ENCODE data around the gene LRRN2. TPM values are rescaled to one million over a fixed set of nuclear protein-coding genes. Genes with fewer than 3 reads are reported as not detected.

Gene LRRN2
- total and polyA plus RNA-seq, 9 of the 15 experiments (the other 6 are each of a cell fraction or from before 2014, with no cell fraction given): 0.05 TPM; not detected in 8

DNA sequence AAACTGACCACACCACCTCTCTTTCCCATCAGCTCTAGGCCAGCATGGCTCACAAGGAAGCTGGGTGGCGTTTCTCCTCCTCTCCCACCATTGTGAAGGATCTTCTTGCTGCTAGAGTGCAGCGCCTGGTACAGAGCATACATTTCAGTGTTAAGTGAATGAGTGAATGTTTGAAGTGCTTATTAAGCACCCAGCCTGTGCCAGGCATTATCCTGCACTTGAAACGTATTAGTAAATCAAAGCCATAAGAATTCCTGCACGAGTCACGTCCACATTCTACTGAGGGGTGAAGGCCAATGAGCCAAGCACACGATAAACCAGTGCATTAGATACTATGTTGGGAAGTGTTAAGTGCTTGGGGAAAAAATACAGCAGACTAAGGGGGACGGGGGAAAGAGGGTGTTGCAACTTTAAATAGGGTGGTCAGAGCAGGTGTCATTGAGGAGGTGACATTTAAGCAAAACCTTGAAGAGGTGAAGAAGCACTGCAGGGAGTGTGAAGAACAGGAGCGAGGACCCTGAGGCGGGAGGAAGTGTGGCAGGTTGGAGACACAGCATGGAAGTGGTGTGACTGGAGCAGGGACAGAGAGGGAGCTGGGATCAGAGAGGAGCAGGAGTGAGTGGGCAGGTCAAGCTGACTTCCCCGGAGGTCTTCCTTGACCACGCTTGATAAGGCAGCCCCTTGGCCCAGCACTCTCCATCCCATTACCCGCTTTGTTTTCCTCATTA is 48.5 kb upstream of the LRRN2 start:
- H3K9ac ChIP-seq (ENCODE audit: insufficient read depth in 1 of 2, low read depth in 2 of 2, low read length in 2 of 2): no peak overlapping the region
- H3K4me3 ChIP-seq: no peak overlapping the region
- no peaks in the 10 kb centered on the region for H3K36me3 ChIP-seq (ENCODE audit: control insufficient read depth, insufficient read depth, low read length)
- H2AFZ ChIP-seq (ENCODE audit: low read depth, low read length): peak overlapping the region; percentile 15; the same call in 1 of the 2 replicates
- FAIRE-seq (no peak), ATAC-seq (no peak; the same call in 2 of the 3 replicates), DNase-seq (ENCODE audit: extremely low read depth in 1 of 4, low spot score in 3 of 4) (no peak)
- no peaks in the 10 kb centered on the region for H4K20me1 ChIP-seq (replicated peaks; ENCODE audit: control insufficient read depth, insufficient read depth, low read length)
- 10% methylated on average over 12 of the region's 12 CpGs for WGBS (ENCODE audit: insufficient coverage, low coverage, missing lambda C conversion rate)
- POLR2A ChIA-PET: no interaction called here
- no peaks in the 10 kb centered on the region for H3K79me2 ChIP-seq (ENCODE audit: control insufficient read depth, insufficient read depth, low read length)
- H3K9me3 ChIP-seq (replicated peaks; ENCODE audit: control insufficient read depth, insufficient read depth, low read depth, low read length): peaks cover 5% of the 10 kb centered on the region; the same call in 1 of the 2 replicates
- no TSS peak for BruUV-seq (replicated peaks)
- CTCF ChIA-PET (ENCODE audit: low intra/inter-chr PET ratio): no interaction called here
- intact Hi-C loops (cut with micrococcal nuclease) (no loop called here), in situ Hi-C loops (cut with MboI) (no loop called here)
- peaks cover 18 to 57% of the 10 kb centered on the region in 2 experiments for H3K27me3 ChIP-seq (ENCODE audit: control insufficient read depth in 2 of 2, insufficient read depth in 2 of 2, low read length in 2 of 2)
- H3K9me1 ChIP-seq (ENCODE audit: control insufficient read depth, insufficient read depth, low read length): no peaks in the 10 kb centered on the region
- H3K27ac ChIP-seq (ENCODE audit: extremely low read depth, low read depth, low read length): no peak overlapping the region
- no peaks in the 10 kb centered on the region; a peak in 2 of 5 replicates for H3K4me1 ChIP-seq (replicated peaks in 1 of 2; ENCODE audit: control insufficient read depth in 2 of 2, insufficient read depth in 2 of 2, low read length in 2 of 2)
- no peak overlapping the region for H3K4me2 ChIP-seq (ENCODE audit: insufficient read depth, low read length)
- TF ChIP-seq SOX6 (IDR thresholded peaks at IDR 0.05) (no peak), TARDBP (IDR thresholded peaks at IDR 0.05) (no peak), ZNF384 (IDR thresholded peaks at IDR 0.05; ENCODE audit: low read depth, low read length) (no peak), XRCC4 (IDR thresholded peaks at IDR 0.05; ENCODE audit: extremely low read depth, insufficient read depth, insufficient read length) (no peak), HBP1 (CRISPR knock-in tag; IDR thresholded peaks at IDR 0.05) (no peak), MTF1 (CRISPR knock-in tag; IDR thresholded peaks at IDR 0.05; ENCODE audit: borderline replicate concordance) (no peak)
- TF ChIP-seq, protein P1, sequence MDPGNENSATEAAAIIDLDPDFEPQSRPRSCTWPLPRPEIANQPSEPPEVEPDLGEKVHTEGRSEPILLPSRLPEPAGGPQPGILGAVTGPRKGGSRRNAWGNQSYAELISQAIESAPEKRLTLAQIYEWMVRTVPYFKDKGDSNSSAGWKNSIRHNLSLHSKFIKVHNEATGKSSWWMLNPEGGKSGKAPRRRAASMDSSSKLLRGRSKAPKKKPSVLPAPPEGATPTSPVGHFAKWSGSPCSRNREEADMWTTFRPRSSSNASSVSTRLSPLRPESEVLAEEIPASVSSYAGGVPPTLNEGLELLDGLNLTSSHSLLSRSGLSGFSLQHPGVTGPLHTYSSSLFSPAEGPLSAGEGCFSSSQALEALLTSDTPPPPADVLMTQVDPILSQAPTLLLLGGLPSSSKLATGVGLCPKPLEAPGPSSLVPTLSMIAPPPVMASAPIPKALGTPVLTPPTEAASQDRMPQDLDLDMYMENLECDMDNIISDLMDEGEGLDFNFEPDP (CRISPR knock-in tag; IDR thresholded peaks at IDR 0.05): no peak
- TF ChIP-seq, protein P2, sequence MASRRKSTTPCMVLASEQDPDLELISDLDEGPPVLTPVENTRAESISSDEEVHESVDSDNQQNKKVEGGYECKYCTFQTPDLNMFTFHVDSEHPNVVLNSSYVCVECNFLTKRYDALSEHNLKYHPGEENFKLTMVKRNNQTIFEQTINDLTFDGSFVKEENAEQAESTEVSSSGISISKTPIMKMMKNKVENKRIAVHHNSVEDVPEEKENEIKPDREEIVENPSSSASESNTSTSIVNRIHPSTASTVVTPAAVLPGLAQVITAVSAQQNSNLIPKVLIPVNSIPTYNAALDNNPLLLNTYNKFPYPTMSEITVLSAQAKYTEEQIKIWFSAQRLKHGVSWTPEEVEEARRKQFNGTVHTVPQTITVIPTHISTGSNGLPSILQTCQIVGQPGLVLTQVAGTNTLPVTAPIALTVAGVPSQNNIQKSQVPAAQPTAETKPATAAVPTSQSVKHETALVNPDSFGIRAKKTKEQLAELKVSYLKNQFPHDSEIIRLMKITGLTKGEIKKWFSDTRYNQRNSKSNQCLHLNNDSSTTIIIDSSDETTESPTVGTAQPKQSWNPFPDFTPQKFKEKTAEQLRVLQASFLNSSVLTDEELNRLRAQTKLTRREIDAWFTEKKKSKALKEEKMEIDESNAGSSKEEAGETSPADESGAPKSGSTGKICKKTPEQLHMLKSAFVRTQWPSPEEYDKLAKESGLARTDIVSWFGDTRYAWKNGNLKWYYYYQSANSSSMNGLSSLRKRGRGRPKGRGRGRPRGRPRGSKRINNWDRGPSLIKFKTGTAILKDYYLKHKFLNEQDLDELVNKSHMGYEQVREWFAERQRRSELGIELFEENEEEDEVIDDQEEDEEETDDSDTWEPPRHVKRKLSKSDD (conservative IDR thresholded peaks at IDR 0.05; ENCODE audit: low read length): no peak
- TF ChIP-seq, protein P3, sequence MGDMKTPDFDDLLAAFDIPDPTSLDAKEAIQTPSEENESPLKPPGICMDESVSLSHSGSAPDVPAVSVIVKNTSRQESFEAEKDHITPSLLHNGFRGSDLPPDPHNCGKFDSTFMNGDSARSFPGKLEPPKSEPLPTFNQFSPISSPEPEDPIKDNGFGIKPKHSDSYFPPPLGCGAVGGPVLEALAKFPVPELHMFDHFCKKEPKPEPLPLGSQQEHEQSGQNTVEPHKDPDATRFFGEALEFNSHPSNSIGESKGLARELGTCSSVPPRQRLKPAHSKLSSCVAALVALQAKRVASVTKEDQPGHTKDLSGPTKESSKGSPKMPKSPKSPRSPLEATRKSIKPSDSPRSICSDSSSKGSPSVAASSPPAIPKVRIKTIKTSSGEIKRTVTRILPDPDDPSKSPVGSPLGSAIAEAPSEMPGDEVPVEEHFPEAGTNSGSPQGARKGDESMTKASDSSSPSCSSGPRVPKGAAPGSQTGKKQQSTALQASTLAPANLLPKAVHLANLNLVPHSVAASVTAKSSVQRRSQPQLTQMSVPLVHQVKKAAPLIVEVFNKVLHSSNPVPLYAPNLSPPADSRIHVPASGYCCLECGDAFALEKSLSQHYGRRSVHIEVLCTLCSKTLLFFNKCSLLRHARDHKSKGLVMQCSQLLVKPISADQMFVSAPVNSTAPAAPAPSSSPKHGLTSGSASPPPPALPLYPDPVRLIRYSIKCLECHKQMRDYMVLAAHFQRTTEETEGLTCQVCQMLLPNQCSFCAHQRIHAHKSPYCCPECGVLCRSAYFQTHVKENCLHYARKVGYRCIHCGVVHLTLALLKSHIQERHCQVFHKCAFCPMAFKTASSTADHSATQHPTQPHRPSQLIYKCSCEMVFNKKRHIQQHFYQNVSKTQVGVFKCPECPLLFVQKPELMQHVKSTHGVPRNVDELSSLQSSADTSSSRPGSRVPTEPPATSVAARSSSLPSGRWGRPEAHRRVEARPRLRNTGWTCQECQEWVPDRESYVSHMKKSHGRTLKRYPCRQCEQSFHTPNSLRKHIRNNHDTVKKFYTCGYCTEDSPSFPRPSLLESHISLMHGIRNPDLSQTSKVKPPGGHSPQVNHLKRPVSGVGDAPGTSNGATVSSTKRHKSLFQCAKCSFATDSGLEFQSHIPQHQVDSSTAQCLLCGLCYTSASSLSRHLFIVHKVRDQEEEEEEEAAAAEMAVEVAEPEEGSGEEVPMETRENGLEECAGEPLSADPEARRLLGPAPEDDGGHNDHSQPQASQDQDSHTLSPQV (IDR thresholded peaks at IDR 0.05): no peak
- TF ChIP-seq, protein P4, sequence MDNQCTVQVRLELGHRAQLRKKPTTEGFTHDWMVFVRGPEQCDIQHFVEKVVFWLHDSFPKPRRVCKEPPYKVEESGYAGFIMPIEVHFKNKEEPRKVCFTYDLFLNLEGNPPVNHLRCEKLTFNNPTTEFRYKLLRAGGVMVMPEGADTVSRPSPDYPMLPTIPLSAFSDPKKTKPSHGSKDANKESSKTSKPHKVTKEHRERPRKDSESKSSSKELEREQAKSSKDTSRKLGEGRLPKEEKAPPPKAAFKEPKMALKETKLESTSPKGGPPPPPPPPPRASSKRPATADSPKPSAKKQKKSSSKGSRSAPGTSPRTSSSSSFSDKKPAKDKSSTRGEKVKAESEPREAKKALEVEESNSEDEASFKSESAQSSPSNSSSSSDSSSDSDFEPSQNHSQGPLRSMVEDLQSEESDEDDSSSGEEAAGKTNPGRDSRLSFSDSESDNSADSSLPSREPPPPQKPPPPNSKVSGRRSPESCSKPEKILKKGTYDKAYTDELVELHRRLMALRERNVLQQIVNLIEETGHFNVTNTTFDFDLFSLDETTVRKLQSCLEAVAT (IDR thresholded peaks at IDR 0.05): no peak

All from K562 (cell line).